HepG2 (cell line): ENCODE results near the gene PCDH12. TPM values are rescaled to one million over a fixed set of nuclear protein-coding genes. Genes with fewer than 3 reads are reported as not detected.

Experiments
- ATAC-seq: fragments of 200-7000 bp; cut with Tn5 transposase; 3 replicates; pipeline ENCODE4 v1.9.1; 2020; ENCODE audit warnings: mild to moderate bottlenecking, moderate library complexity
- BruUV-seq: library from RNA; stranded (reverse); fragments of 400-500 nt; replicated peaks from 2 replicates; lab custom pipeline; 2021; lab: Mats Ljungman, UMichigan
- CTCF ChIA-PET: fragments of 300-600 bp; formaldehyde crosslinking; extraction: SDS; loops from one replicate; lab custom pipeline; 2021; ENCODE audit warnings: low total read pairs, inconsistent platforms, low intra/inter-chr PET ratio; lab: Yijun Ruan, JAX
- POLR2A ChIA-PET: fragments of 350-600 bp; sonication (Branson Sonifier 250); formaldehyde crosslinking; loops from one replicate; lab custom pipeline; 2020; ENCODE audit warnings: antibody characterized with exemption, inconsistent platforms; lab: Yijun Ruan, JAX
- DNase-seq: peaks from one replicate; pipeline ENCODE4 v3.0.0-alpha.2; 2015; ENCODE audit warnings: low spot score
- FAIRE-seq: peaks from 3 replicates; lab custom pipeline; 2011; peaks lifted over from hg19 to GRCh38; lab: Jason Lieb, UNC
- H2AFZ ChIP-seq: one replicate; pipeline ENCODE4 v1.6.1; 2011; ENCODE audit warnings: low read length, inconsistent platforms
- H3K27ac ChIP-seq: fragments of 300-600 bp; 3 replicates; pipeline ENCODE4 v1.8.0; 2011; ENCODE audit warnings: mixed run types, mild to moderate bottlenecking, mixed read lengths, low read length, inconsistent platforms; ENCODE audit not compliant: insufficient read depth; ENCODE audit errors: extremely low read length
- H3K27me3 ChIP-seq, 2 experiments: fragments of 200-600 bp in 1 of 2; 2 replicates in 1 of 2; 3 replicates in 1 of 2; pipeline versions ENCODE4 v1.6.0 to v1.8.0; 2011; ENCODE audit warnings: low read length in 2 of 2, mild to moderate bottlenecking in 2 of 2, moderate library complexity in 2 of 2, inconsistent platforms in 1 of 2; ENCODE audit not compliant: insufficient read depth in 2 of 2, control insufficient read depth in 1 of 2
- H3K36me3 ChIP-seq, 2 experiments: fragments of 200-600 bp in 1 of 2; replicated peaks in 1 of 2; 2 replicates in 1 of 2; 3 replicates in 1 of 2; pipeline versions ENCODE4 v1.5.1 to v1.8.0; 2011; ENCODE audit warnings: low read length in 2 of 2, inconsistent platforms in 1 of 2; ENCODE audit not compliant: insufficient read depth in 2 of 2, control insufficient read depth in 1 of 2
- H3K4me1 ChIP-seq: 2 replicates; pipeline ENCODE4 v1.5.1; 2012; ENCODE audit warnings: low read length, inconsistent platforms; ENCODE audit not compliant: insufficient read depth
- H3K4me2 ChIP-seq: 2 replicates; pipeline ENCODE4 v1.6.0; 2011; ENCODE audit warnings: low read depth, low read length, inconsistent platforms
- H3K4me3 ChIP-seq, 3 experiments: fragments of 200-600 bp in 1 of 3; sonication (generic), shearing (Covaris generic) in 1 of 3; replicated peaks in 1 of 3; 2 replicates each; pipeline ENCODE4 v1.5.1; 2011 to 2016; ENCODE audit warnings: low read length in 3 of 3, inconsistent platforms in 2 of 3, low read depth in 2 of 3, mild to moderate bottlenecking in 2 of 3, control low read depth in 1 of 3, mixed read lengths in 1 of 3; ENCODE audit not compliant: insufficient read depth in 1 of 3
- H3K79me2 ChIP-seq: one replicate; pipeline ENCODE4 v1.6.1; 2011; ENCODE audit warnings: low read length, inconsistent platforms; ENCODE audit not compliant: insufficient read depth
- H3K9ac ChIP-seq: 2 replicates; pipeline ENCODE4 v1.6.0; 2011; ENCODE audit warnings: mild to moderate bottlenecking, low read depth, low read length, inconsistent platforms; ENCODE audit not compliant: insufficient read depth
- H3K9me3 ChIP-seq: 2 replicates; pipeline ENCODE4 v1.5.1; 2012; ENCODE audit warnings: mild to moderate bottlenecking, low read length
- H4K20me1 ChIP-seq: 2 replicates; pipeline ENCODE4 v1.6.0; 2011; ENCODE audit warnings: inconsistent platforms, mild to moderate bottlenecking, low read length, moderate library complexity; ENCODE audit not compliant: insufficient read depth
- CEBPB ChIP-seq: IDR thresholded peaks from 2 replicates; pipeline ENCODE4 v1.6.1; 2011; ENCODE audit warnings: low read depth, low read length, improper control_type of control experiment, borderline replicate concordance
- CEBPG ChIP-seq: IDR thresholded peaks from 2 replicates; pipeline ENCODE4 v1.6.1; 2016
- DR1 ChIP-seq: sonication (generic); formaldehyde crosslinking; IDR thresholded peaks from 2 replicates; pipeline ENCODE4 v1.8.0; 2021; ENCODE audit warnings: mild to moderate bottlenecking, missing genetic modification reagents, inconsistent platforms
- HNF4A ChIP-seq: sonication (generic); formaldehyde crosslinking; IDR thresholded peaks from 2 replicates; pipeline ENCODE4 v1.4.0; 2020; ENCODE audit warnings: missing genetic modification reagents
- HNF4G ChIP-seq, 2 experiments: sonication (generic) in 1 of 2; formaldehyde crosslinking in 1 of 2; IDR thresholded peaks; 2 replicates each; pipeline versions ENCODE4 v1.4.0 to v1.6.1; 2011 to 2020; ENCODE audit warnings: borderline replicate concordance in 2 of 2, low read depth in 2 of 2, mild to moderate bottlenecking in 2 of 2, low read length in 1 of 2, missing genetic modification reagents in 1 of 2, moderate library complexity in 1 of 2
- MAFK ChIP-seq, 2 experiments: IDR thresholded peaks in 1 of 2; conservative IDR thresholded peaks in 1 of 2; 2 replicates each; pipeline ENCODE4 v1.6.1; 2011; ENCODE audit warnings: improper control_type of control experiment in 2 of 2, low read length in 2 of 2
- ZMYM2 ChIP-seq: sonication (generic); formaldehyde crosslinking; IDR thresholded peaks from 2 replicates; pipeline ENCODE4 v1.8.0; 2022; ENCODE audit warnings: mild to moderate bottlenecking, missing genetic modification reagents
- ZMYM4 ChIP-seq: sonication (generic); formaldehyde crosslinking; IDR thresholded peaks from 2 replicates; pipeline ENCODE4 v1.8.1; 2023; ENCODE audit warnings: mild to moderate bottlenecking, missing genetic modification reagents
- ZNF547 ChIP-seq: sonication (generic); formaldehyde crosslinking; IDR thresholded peaks from 2 replicates; pipeline ENCODE4 v1.5.1; 2020; ENCODE audit warnings: mild to moderate bottlenecking, missing genetic modification reagents
- ZNF616 ChIP-seq: sonication (generic); formaldehyde crosslinking; IDR thresholded peaks from 2 replicates; pipeline ENCODE4 v1.5.0; 2020; ENCODE audit warnings: low read depth, mild to moderate bottlenecking, missing genetic modification reagents
- ZNF629 ChIP-seq: sonication (generic); formaldehyde crosslinking; conservative IDR thresholded peaks from 2 replicates; pipeline ENCODE4 v1.5.0; 2020; ENCODE audit warnings: missing genetic modification reagents
- ZSCAN29 ChIP-seq: sonication (generic); formaldehyde crosslinking; conservative IDR thresholded peaks from 2 replicates; pipeline ENCODE4 v1.4.0; 2020; ENCODE audit warnings: mild to moderate bottlenecking, missing genetic modification reagents
- WGBS: methylation state at CpG from one replicate; pipeline ENCODE4 v1.1.6; 2017; ENCODE audit warnings: low lambda C conversion rate; 5-methylcytosine and 5-hydroxymethylcytosine counted together
- in situ Hi-C: cut with HindIII; loops from 2 replicates; pipeline ENCODE4 v1.10.0; 2017; ENCODE audit warnings: low pct_unique_long_range_greater_than_20kb; ENCODE audit not compliant: extremely low pct_ligation_motif_present
- intact Hi-C: fragments of 100-400 bp; cut with micrococcal nuclease; formaldehyde crosslinking; loops from one replicate; pipeline ENCODE4 v1.10.0; 2022; ENCODE audit not compliant: unreplicated experiment
- polyA plus RNA-seq, 8 experiments: library from polyadenylated mRNA; depleted of rRNA in 3 of 8; stranded (reverse) in 7 of 8; unstranded in 1 of 8; fragments of >200 nt; fragmentation: Illumina TruSeq in 4 of 8; extraction: Trizol in 4 of 8; gene quantifications; 2 replicates each; pipeline versions ENCODE4 v1.2.1 to v1.2.3, GENCODE V29; 2011 to 2016; ENCODE audit warnings: low read depth in 4 of 8, missing spikeins in 1 of 8, mixed read lengths in 1 of 8; ENCODE audit not compliant: insufficient read depth in 1 of 8
- total RNA-seq, 5 experiments: library from RNA; depleted of rRNA; stranded (reverse); fragments of >200 nt; fragmentation: Illumina TruSeq; extraction: Trizol; gene quantifications; 2 replicates each; pipeline ENCODE4 v1.2.3, GENCODE V29; 2016; ENCODE audit warnings: low read depth in 1 of 5
- TF ChIP-seq, protein P1 (sequence below), 2 experiments: sonication (generic) in 1 of 2; formaldehyde crosslinking in 1 of 2; IDR thresholded peaks; 2 replicates each; pipeline versions ENCODE4 v1.5.1 to v1.6.1; 2011 to 2020; ENCODE audit warnings: borderline replicate concordance in 1 of 2, low read depth in 1 of 2, low read length in 1 of 2, mild to moderate bottlenecking in 1 of 2, missing genetic modification reagents in 1 of 2, moderate library complexity in 1 of 2
- TF ChIP-seq, protein P2 (sequence below): IDR thresholded peaks from 2 replicates; pipeline ENCODE4 v1.6.1; 2016; ENCODE audit warnings: low read depth, missing genetic modification reagents, missing compliant biosample characterization
- TF ChIP-seq, protein P3 (sequence below): sonication (generic); formaldehyde crosslinking; IDR thresholded peaks from 2 replicates; pipeline ENCODE4 v1.4.0; 2020; ENCODE audit warnings: missing genetic modification reagents

PCDH12 gene
- total and polyA plus RNA-seq, 2 of the 13 experiments (the other 11 are each of a cell fraction or from before 2014, with no cell fraction given) = not detected

DNA sequence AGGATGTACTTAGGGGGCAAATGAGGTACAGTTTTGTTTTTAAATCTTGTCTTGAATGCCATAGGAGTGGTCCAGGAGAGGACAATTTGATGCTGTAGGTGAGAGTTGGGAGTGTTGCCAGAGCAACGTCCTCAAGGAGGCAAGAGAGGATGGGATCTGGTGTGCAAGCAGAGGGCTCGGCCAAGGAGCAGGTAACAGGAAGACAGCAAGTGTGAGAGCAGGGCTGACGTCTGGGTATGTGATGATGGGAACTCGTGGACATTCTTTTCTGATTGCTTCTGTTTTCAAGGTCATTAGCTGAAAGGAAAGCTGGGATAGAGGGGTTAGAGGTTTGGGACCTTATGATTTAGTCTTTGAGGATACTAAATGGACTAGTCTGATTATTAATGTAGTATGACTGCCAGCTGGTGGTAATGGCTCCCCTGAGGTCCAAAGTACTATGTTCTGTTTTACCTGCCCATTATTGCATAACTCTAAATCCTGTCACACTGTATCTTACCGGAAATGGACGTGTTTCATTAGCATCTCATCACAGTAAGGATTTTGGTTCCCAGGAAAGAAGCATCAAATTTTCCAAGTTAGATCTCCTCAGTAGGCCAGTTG lies 39.5 kb upstream of the PCDH12 start:
- WGBS = 60% methylated on average over 6 of the region's 6 CpGs
- no peak overlapping the region for H3K9ac ChIP-seq
- H3K36me3 ChIP-seq = peaks cover 3 to 14% of the 10 kb centered on the region in 2 experiments; a peak in 3 of 5 replicates
- no peak for DNase-seq
- no TSS peak for BruUV-seq
- no peaks in the 10 kb centered on the region for H3K27me3 ChIP-seq
- H4K20me1 ChIP-seq = no peaks in the 10 kb centered on the region
- ChIA-PET POLR2A (interaction anchor here (1.9 kb wide), 1 partner anchor 15 kb away, joined by 10 read pairs; the partner anchor contains the start of gene GNPDA1), CTCF (no interaction called here)
- H3K4me1 ChIP-seq = peaks cover 11% of the 10 kb centered on the region
- H3K79me2 ChIP-seq = no peaks in the 10 kb centered on the region
- no peak overlapping the region for H3K27ac ChIP-seq
- peak; percentile 8 for FAIRE-seq
- no peak overlapping the region for H2AFZ ChIP-seq
- H3K4me2 ChIP-seq = no peak overlapping the region
- in situ Hi-C loops (loop anchor here (25.0 kb wide), 1 partner anchor 565 kb away; no protein-coding TSS in a partner anchor), intact Hi-C loops (no loop called here)
- no peaks in the 10 kb centered on the region for H3K9me3 ChIP-seq
- ATAC-seq = peak; percentile 26; the same call in 1 of the 3 replicates
- no peak overlapping the region for H3K4me3 ChIP-seq
- peak; percentile 74 for TF ChIP-seq ZNF629
- TF ChIP-seq, protein P1, sequence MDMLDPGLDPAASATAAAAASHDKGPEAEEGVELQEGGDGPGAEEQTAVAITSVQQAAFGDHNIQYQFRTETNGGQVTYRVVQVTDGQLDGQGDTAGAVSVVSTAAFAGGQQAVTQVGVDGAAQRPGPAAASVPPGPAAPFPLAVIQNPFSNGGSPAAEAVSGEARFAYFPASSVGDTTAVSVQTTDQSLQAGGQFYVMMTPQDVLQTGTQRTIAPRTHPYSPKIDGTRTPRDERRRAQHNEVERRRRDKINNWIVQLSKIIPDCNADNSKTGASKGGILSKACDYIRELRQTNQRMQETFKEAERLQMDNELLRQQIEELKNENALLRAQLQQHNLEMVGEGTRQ (IDR thresholded peaks at IDR 0.05; ENCODE audit: low read depth, low read length) = no peak
- TF ChIP-seq, protein P1 (CRISPR knock-in tag; IDR thresholded peaks at IDR 0.05; ENCODE audit: borderline replicate concordance) = no peak
- no peak for TF ChIP-seq MAFK (conservative IDR thresholded peaks at IDR 0.05 in 1 of 2, IDR thresholded peaks at IDR 0.05 in 1 of 2; ENCODE audit: low read length in 2 of 2)
- TF ChIP-seq CEBPG = peak; percentile 77
- TF ChIP-seq HNF4G (IDR thresholded peaks at IDR 0.05; ENCODE audit: borderline replicate concordance, low read depth, low read length) = peak; percentile 31; the same call in 1 of the 2 replicates
- no peak for TF ChIP-seq HNF4G (CRISPR knock-in tag; IDR thresholded peaks at IDR 0.05; ENCODE audit: borderline replicate concordance, low read depth)
- TF ChIP-seq ZNF547 = no peak
- no peak for TF ChIP-seq ZSCAN29
- 0 out of 2 replicates have a peak, but pooled peaks have one; percentile 15 for TF ChIP-seq ZMYM4 (CRISPR knock-in tag)
- peak; percentile 50 for TF ChIP-seq HNF4A (CRISPR knock-in tag)
- TF ChIP-seq, protein P2, sequence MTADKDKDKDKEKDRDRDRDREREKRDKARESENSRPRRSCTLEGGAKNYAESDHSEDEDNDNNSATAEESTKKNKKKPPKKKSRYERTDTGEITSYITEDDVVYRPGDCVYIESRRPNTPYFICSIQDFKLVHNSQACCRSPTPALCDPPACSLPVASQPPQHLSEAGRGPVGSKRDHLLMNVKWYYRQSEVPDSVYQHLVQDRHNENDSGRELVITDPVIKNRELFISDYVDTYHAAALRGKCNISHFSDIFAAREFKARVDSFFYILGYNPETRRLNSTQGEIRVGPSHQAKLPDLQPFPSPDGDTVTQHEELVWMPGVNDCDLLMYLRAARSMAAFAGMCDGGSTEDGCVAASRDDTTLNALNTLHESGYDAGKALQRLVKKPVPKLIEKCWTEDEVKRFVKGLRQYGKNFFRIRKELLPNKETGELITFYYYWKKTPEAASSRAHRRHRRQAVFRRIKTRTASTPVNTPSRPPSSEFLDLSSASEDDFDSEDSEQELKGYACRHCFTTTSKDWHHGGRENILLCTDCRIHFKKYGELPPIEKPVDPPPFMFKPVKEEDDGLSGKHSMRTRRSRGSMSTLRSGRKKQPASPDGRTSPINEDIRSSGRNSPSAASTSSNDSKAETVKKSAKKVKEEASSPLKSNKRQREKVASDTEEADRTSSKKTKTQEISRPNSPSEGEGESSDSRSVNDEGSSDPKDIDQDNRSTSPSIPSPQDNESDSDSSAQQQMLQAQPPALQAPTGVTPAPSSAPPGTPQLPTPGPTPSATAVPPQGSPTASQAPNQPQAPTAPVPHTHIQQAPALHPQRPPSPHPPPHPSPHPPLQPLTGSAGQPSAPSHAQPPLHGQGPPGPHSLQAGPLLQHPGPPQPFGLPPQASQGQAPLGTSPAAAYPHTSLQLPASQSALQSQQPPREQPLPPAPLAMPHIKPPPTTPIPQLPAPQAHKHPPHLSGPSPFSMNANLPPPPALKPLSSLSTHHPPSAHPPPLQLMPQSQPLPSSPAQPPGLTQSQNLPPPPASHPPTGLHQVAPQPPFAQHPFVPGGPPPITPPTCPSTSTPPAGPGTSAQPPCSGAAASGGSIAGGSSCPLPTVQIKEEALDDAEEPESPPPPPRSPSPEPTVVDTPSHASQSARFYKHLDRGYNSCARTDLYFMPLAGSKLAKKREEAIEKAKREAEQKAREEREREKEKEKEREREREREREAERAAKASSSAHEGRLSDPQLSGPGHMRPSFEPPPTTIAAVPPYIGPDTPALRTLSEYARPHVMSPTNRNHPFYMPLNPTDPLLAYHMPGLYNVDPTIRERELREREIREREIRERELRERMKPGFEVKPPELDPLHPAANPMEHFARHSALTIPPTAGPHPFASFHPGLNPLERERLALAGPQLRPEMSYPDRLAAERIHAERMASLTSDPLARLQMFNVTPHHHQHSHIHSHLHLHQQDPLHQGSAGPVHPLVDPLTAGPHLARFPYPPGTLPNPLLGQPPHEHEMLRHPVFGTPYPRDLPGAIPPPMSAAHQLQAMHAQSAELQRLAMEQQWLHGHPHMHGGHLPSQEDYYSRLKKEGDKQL (CRISPR knock-in tag) = no peak
- TF ChIP-seq ZNF616 (CRISPR knock-in tag) = no peak
- no peak for TF ChIP-seq ZMYM2 (CRISPR knock-in tag)
- peak; percentile 41; the same call in 1 of the 2 replicates for TF ChIP-seq CEBPB
- TF ChIP-seq DR1 = no peak
- TF ChIP-seq, protein P3, sequence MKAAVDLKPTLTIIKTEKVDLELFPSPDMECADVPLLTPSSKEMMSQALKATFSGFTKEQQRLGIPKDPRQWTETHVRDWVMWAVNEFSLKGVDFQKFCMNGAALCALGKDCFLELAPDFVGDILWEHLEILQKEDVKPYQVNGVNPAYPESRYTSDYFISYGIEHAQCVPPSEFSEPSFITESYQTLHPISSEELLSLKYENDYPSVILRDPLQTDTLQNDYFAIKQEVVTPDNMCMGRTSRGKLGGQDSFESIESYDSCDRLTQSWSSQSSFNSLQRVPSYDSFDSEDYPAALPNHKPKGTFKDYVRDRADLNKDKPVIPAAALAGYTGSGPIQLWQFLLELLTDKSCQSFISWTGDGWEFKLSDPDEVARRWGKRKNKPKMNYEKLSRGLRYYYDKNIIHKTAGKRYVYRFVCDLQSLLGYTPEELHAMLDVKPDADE = no peak
